ENCODE results near the gene STRN.

Gene STRN

GRCh38 chr2:36973320-36973719 is 7.0 kb upstream of the STRN start:
- Mint-ChIP-seq H3K27me3 (no peaks in the 10 kb centered on the region), H3K27ac (no peak overlapping the region), H3K4me1 (peaks cover 3% of the 10 kb centered on the region), H3K4me3 (no peak overlapping the region), H3K9me3 (no peaks in the 10 kb centered on the region)
- no peak for ATAC-seq
- DNase-seq, result no peak

GRCh38 chr2:36971990-36972389 is 5.7 kb upstream of the STRN start:
- H3K27ac Mint-ChIP-seq, result peak overlapping the region in 1 of 2 donors; percentile 29
- no peak for ATAC-seq
- no peak overlapping the region for H3K4me3 Mint-ChIP-seq

GRCh38 chr2:36967236-36967876 is 1.0 kb upstream of the STRN start:
- Mint-ChIP-seq H3K27ac (peak overlapping the region; percentile 97 to 100), H3K9me3 (no peaks in the 10 kb centered on the region), H3K4me3 (peak overlapping the region; percentile 78 to 91), H3K27me3 (no peaks in the 10 kb centered on the region), H3K4me1 (peaks cover 50% of the 10 kb centered on the region)
- no peak for ATAC-seq
- no peak for DNase-seq

More at GRCh38 chr2:36971990-36972389, 5.7 kb upstream of the STRN start:
- Mint-ChIP-seq H3K4me1 (peaks cover 16% of the 10 kb centered on the region), H3K9me3 (no peaks in the 10 kb centered on the region), H3K27me3 (no peaks in the 10 kb centered on the region)
- no peak for DNase-seq

GRCh38 chr2:36965751-36966369 is 476 bp downstream of the STRN start:
- Mint-ChIP-seq H3K4me1 (peaks cover 64% of the 10 kb centered on the region), H3K27ac (peak overlapping the region; percentile 97 to 98)
- ATAC-seq, result peak; percentile 41

GRCh38 chr2:36965206-36965605 is 1.1 kb downstream of the STRN start:
- no peaks in the 10 kb centered on the region for H3K9me3 Mint-ChIP-seq
- H3K27ac Mint-ChIP-seq, result peak overlapping the region; percentile 97 to 98
- H3K4me1 Mint-ChIP-seq, result peaks cover 70% of the 10 kb centered on the region
- H3K4me3 Mint-ChIP-seq, result peak overlapping the region; percentile 95 to 96
- H3K27me3 Mint-ChIP-seq, result no peaks in the 10 kb centered on the region
- no peak for ATAC-seq
- no peak for DNase-seq

More at GRCh38 chr2:36965751-36966369, 476 bp downstream of the STRN start:
- H3K9me3 Mint-ChIP-seq, result no peaks in the 10 kb centered on the region
- DNase-seq, result peak; percentile 18 to 23
- H3K4me3 Mint-ChIP-seq, result peak overlapping the region; percentile 95 to 96
- H3K27me3 Mint-ChIP-seq, result no peaks in the 10 kb centered on the region

GRCh38 chr2:36964496-36965058 is 1.8 kb downstream of the STRN start:
- DNase-seq (no peak), ATAC-seq (no peak)
- Mint-ChIP-seq H3K4me3 (peak overlapping the region; percentile 95 to 96), H3K27me3 (no peaks in the 10 kb centered on the region), H3K9me3 (no peaks in the 10 kb centered on the region), H3K4me1 (peaks cover 76% of the 10 kb centered on the region), H3K27ac (no peak overlapping the region)

GRCh38 chr2:36963734-36964133 is 2.6 kb downstream of the STRN start:
- no peak overlapping the region for H3K4me3 Mint-ChIP-seq
- H3K27ac Mint-ChIP-seq, result no peak overlapping the region
- no peaks in the 10 kb centered on the region for H3K9me3 Mint-ChIP-seq
- H3K4me1 Mint-ChIP-seq, result peaks cover 84% of the 10 kb centered on the region
- H3K27me3 Mint-ChIP-seq, result no peaks in the 10 kb centered on the region
- no peak for DNase-seq
- no peak for ATAC-seq

- Mint-ChIP-seq H3K27me3 (no peaks in the 10 kb centered on the region), H3K4me1 (peaks cover 85% of the 10 kb centered on the region), H3K9me3 (no peaks in the 10 kb centered on the region), H3K27ac (no peak overlapping the region), H3K4me3 (no peak overlapping the region)
- ATAC-seq (no peak), DNase-seq (no peak)
Observed at GRCh38 chr2:36963106-36963505, 3.2 kb downstream of the STRN start.

- no peak overlapping the region for H3K4me3 Mint-ChIP-seq
- no peaks in the 10 kb centered on the region for H3K27me3 Mint-ChIP-seq
- peaks cover 75% of the 10 kb centered on the region for H3K4me1 Mint-ChIP-seq
- no peak for ATAC-seq
- H3K27ac Mint-ChIP-seq, result no peak overlapping the region
- no peak for DNase-seq
- no peaks in the 10 kb centered on the region for H3K9me3 Mint-ChIP-seq
Observed at GRCh38 chr2:36960773-36961172, 5.6 kb downstream of the STRN start.

GRCh38 chr2:36960005-36960675 is 6.2 kb downstream of the STRN start:
- no peaks in the 10 kb centered on the region for H3K9me3 Mint-ChIP-seq
- no peak overlapping the region for H3K27ac Mint-ChIP-seq
- DNase-seq (no peak), ATAC-seq (peak; percentile 46)
- H3K4me1 Mint-ChIP-seq, result peaks cover 77% of the 10 kb centered on the region
- no peaks in the 10 kb centered on the region for H3K27me3 Mint-ChIP-seq
- H3K4me3 Mint-ChIP-seq, result no peak overlapping the region

GRCh38 chr2:36954977-36955607 is 11.2 kb downstream of the STRN start:
- H3K27ac Mint-ChIP-seq, result no peak overlapping the region
- DNase-seq (no peak), ATAC-seq (no peak)
- H3K4me3 Mint-ChIP-seq, result no peak overlapping the region
- H3K27me3 Mint-ChIP-seq, result no peaks in the 10 kb centered on the region
- H3K4me1 Mint-ChIP-seq, result peaks cover 42% of the 10 kb centered on the region
- H3K9me3 Mint-ChIP-seq, result no peaks in the 10 kb centered on the region

GRCh38 chr2:36952748-36953197 is 13.6 kb downstream of the STRN start:
- Mint-ChIP-seq H3K27ac (no peak overlapping the region), H3K27me3 (no peaks in the 10 kb centered on the region), H3K4me1 (peaks cover 38% of the 10 kb centered on the region), H3K4me3 (no peak overlapping the region), H3K9me3 (no peaks in the 10 kb centered on the region)
- ATAC-seq (no peak), DNase-seq (no peak)

- H3K27me3 Mint-ChIP-seq, result no peaks in the 10 kb centered on the region
- no peak overlapping the region for H3K27ac Mint-ChIP-seq
- H3K4me1 Mint-ChIP-seq, result peaks cover 38% of the 10 kb centered on the region
- H3K4me3 Mint-ChIP-seq, result no peak overlapping the region
- H3K9me3 Mint-ChIP-seq, result no peaks in the 10 kb centered on the region
- DNase-seq (no peak), ATAC-seq (peak; percentile 46)
Observed at GRCh38 chr2:36951574-36951973, 14.8 kb downstream of the STRN start.

- ATAC-seq (no peak), DNase-seq (no peak)
- no peaks in the 10 kb centered on the region for H3K9me3 Mint-ChIP-seq
- no peak overlapping the region for H3K4me3 Mint-ChIP-seq
- H3K4me1 Mint-ChIP-seq, result peaks cover 38% of the 10 kb centered on the region
- no peaks in the 10 kb centered on the region for H3K27me3 Mint-ChIP-seq
- H3K27ac Mint-ChIP-seq, result no peak overlapping the region
Observed at GRCh38 chr2:36951027-36951518, 15.3 kb downstream of the STRN start.

- ATAC-seq, result no peak
- H3K4me1 Mint-ChIP-seq, result peaks cover 32% of the 10 kb centered on the region
- no peak overlapping the region for H3K27ac Mint-ChIP-seq
- DNase-seq, result no peak
- no peak overlapping the region for H3K4me3 Mint-ChIP-seq
- H3K27me3 Mint-ChIP-seq, result no peaks in the 10 kb centered on the region
- no peaks in the 10 kb centered on the region for H3K9me3 Mint-ChIP-seq
Observed at GRCh38 chr2:36949845-36950244, 16.5 kb downstream of the STRN start.
